Vagina (tissue), 2 donors: ENCODE results near the gene SAT1. TPM values are rescaled to one million over a fixed set of nuclear protein-coding genes. Genes with fewer than 3 reads are reported as not detected.

Source experiments
- DNase-seq, 2 donors: peaks; one replicate each; pipeline ENCODE4 v3.0.0-alpha.2; 2017; ENCODE audit errors: extremely low spot score in 2 of 2
- H3K27ac ChIP-seq: fragments of 200-600 bp; sonication (generic); one replicate; pipeline ENCODE4 v1.5.1; 2019
- H3K27me3 ChIP-seq: fragments of 200-600 bp; sonication (generic); one replicate; pipeline ENCODE4 v1.5.1; 2019
- H3K36me3 ChIP-seq, 2 donors: fragments of 200-600 bp; sonication (generic); one replicate each; pipeline ENCODE4 v1.5.1; 2017 to 2019
- H3K4me1 ChIP-seq: fragments of 200-600 bp; sonication (generic); one replicate; pipeline ENCODE4 v1.5.1; 2019
- H3K4me3 ChIP-seq, 2 donors: fragments of 200-600 bp; sonication (generic); 1 replicate in 1 of 2; 2 replicates in 1 of 2; pipeline ENCODE4 v1.5.1; 2016 to 2019
- H3K9me3 ChIP-seq: fragments of 200-600 bp; sonication (generic); one replicate; pipeline ENCODE4 v1.5.1; 2019
- POLR2A ChIP-seq, 2 donors: fragments of 450-650 bp; IDR thresholded peaks; one replicate each; pipeline ENCODE4 v1.6.1; 2017; ENCODE audit warnings: antibody characterized with exemption in 2 of 2, mild to moderate bottlenecking in 2 of 2, moderate library complexity in 2 of 2
- POLR2AphosphoS5 ChIP-seq, 2 donors: sonication (generic); formaldehyde crosslinking; IDR thresholded peaks; one replicate each; pipeline ENCODE4 v1.9.0; 2017; ENCODE audit warnings: antibody characterized with exemption in 2 of 2, mild to moderate bottlenecking in 2 of 2, low read depth in 1 of 2; ENCODE audit not compliant: insufficient read depth in 1 of 2
- intact Hi-C: fragments of 100-400 bp; cut with DNase I; formaldehyde crosslinking; loops from one replicate; pipeline ENCODE4 v1.15.1; 2023
- total RNA-seq: library from RNA; depleted of rRNA; stranded (reverse); fragments of >200 nt; gene quantifications from one replicate; pipeline ENCODE4 v1.2.3, GENCODE V29; 2016
- TF ChIP-seq, protein P1 (sequence below), 3 experiments: fragments of 450-650 bp in 2 of 3; fragments of 200-600 bp in 1 of 3; sonication (generic) in 1 of 3; IDR thresholded peaks; one replicate each; pipeline ENCODE4 v1.5.1; 2017 to 2019; ENCODE audit warnings: antibody characterized with exemption in 3 of 3, mild to moderate bottlenecking in 2 of 3, moderate library complexity in 2 of 3

SAT1 gene
- total RNA-seq, 1 donor from 2014 or later: 389 TPM

DNA sequence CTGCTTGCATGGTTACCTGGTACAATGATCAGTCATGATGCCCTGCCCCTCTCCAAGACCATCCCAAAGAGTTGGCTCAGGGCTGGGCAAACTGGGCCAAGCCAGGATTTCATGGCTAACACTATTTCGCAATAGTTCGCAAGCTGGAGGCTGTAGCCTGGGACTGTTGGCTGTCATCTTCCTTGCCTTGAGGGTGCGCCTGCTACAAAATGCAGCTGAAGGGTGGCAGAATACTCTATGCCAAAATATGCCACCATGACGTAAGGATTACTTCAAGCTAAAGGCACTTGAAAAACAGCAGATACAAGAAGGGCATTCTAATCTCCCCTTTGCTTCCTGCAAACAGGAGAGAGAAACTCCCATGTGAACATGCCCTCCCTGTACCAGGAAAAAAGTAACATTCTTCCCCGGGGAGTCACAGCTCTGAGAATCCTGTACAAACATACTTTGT, 21.0 kb downstream of the SAT1 start:
- H3K4me1 ChIP-seq: no peaks in the 10 kb centered on the region
- no peak for DNase-seq

DNA sequence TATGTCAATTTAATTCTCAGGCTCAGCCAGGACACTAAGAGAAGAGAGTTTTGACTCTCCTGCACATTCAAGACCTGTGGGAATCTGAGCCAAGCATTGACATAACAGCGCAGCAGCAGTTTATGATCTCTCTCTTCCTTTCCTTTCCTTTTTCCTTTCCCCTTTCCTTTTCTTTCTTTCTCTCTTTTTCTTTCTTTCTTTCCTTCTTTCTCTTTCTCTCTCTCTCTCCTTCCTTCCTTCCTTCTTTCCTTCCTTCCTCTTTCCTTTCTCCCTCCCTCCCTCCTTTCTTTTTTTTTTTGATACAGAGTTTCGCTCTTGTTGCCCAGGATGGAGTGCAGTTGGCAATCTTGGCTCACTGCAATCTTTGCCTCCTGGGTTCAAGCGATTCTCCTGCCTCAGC, 21.6 kb downstream of the SAT1 start:
- no peak for DNase-seq
- Histone ChIP-seq H3K9me3 (no peaks in the 10 kb centered on the region), H3K4me3 (no peak overlapping the region), H3K4me1 (no peaks in the 10 kb centered on the region), H3K27ac (no peak overlapping the region), H3K36me3 (no peaks in the 10 kb centered on the region), H3K27me3 (no peaks in the 10 kb centered on the region)
- TF ChIP-seq POLR2A (IDR thresholded peaks at IDR 0.05): no peak
- TF ChIP-seq POLR2AphosphoS5 (IDR thresholded peaks at IDR 0.05; ENCODE audit: insufficient read depth in 1 of 2, low read depth in 1 of 2): no peak
- TF ChIP-seq, protein P1, sequence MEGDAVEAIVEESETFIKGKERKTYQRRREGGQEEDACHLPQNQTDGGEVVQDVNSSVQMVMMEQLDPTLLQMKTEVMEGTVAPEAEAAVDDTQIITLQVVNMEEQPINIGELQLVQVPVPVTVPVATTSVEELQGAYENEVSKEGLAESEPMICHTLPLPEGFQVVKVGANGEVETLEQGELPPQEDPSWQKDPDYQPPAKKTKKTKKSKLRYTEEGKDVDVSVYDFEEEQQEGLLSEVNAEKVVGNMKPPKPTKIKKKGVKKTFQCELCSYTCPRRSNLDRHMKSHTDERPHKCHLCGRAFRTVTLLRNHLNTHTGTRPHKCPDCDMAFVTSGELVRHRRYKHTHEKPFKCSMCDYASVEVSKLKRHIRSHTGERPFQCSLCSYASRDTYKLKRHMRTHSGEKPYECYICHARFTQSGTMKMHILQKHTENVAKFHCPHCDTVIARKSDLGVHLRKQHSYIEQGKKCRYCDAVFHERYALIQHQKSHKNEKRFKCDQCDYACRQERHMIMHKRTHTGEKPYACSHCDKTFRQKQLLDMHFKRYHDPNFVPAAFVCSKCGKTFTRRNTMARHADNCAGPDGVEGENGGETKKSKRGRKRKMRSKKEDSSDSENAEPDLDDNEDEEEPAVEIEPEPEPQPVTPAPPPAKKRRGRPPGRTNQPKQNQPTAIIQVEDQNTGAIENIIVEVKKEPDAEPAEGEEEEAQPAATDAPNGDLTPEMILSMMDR (IDR thresholded peaks at IDR 0.05): no peak
- intact Hi-C loops: no loop called here

More for the DNA sequence above, 21.0 kb downstream of the SAT1 start:
- Histone ChIP-seq H3K4me3 (no peak overlapping the region), H3K27me3 (no peaks in the 10 kb centered on the region), H3K36me3 (no peaks in the 10 kb centered on the region), H3K27ac (no peak overlapping the region), H3K9me3 (no peaks in the 10 kb centered on the region)
- intact Hi-C loops: no loop called here
- TF ChIP-seq, protein P1 (IDR thresholded peaks at IDR 0.05): no peak
- no peak for TF ChIP-seq POLR2AphosphoS5 (IDR thresholded peaks at IDR 0.05; ENCODE audit: insufficient read depth in 1 of 2, low read depth in 1 of 2)
- no peak for TF ChIP-seq POLR2A (IDR thresholded peaks at IDR 0.05)

DNA sequence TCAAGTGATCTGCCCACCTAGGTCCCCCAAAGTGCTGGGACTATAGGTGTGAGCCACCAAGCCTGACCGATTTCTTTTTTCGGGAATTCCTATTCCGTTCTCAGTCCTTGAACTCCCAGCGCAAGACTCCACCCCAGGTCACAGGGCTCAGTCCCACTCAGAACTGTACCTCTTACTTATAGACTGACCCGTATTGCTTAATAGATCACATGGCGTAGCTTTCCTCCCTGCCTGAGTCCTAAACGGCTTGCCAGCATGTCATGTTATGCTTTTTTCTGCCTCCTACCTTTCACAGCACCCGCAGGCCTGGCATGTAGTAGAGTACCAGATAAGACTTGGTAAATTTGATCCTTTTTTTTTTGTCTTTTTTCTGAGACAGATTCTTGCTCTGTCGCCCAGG, 22.4 kb downstream of the SAT1 start:
- Histone ChIP-seq H3K27me3 (no peaks in the 10 kb centered on the region), H3K4me1 (no peaks in the 10 kb centered on the region), H3K4me3 (no peak overlapping the region), H3K36me3 (no peaks in the 10 kb centered on the region), H3K9me3 (no peaks in the 10 kb centered on the region), H3K27ac (no peak overlapping the region)
- intact Hi-C loops: no loop called here
- DNase-seq: no peak
- TF ChIP-seq POLR2AphosphoS5 (IDR thresholded peaks at IDR 0.05; ENCODE audit: insufficient read depth in 1 of 2, low read depth in 1 of 2) (no peak), POLR2A (IDR thresholded peaks at IDR 0.05) (no peak)
- TF ChIP-seq, protein P1 (IDR thresholded peaks at IDR 0.05): no peak

DNA sequence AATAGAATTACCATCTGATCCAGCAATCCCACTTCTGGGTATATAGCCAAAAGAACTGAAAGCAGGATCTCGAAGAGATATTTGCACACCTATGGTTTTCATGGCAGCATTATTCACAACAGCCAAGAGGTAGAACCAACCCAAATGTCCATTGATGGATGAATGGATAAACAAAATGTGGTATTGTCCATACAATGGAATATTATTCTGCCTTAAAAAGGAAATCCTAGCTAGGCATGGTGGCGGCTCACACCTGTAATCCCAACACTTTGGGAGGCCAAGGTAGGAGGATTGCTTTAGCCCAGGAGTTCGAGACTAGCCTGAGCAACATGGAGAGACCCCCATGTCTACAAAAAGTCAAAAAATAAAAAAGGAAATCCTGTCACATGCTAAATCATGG, 27.3 kb downstream of the SAT1 start:
- H3K27ac ChIP-seq: no peak overlapping the region
- DNase-seq: no peak
- no peaks in the 10 kb centered on the region for H3K36me3 ChIP-seq
- TF ChIP-seq POLR2A (IDR thresholded peaks at IDR 0.05) (no peak), POLR2AphosphoS5 (IDR thresholded peaks at IDR 0.05; ENCODE audit: insufficient read depth in 1 of 2, low read depth in 1 of 2) (no peak)
- TF ChIP-seq, protein P1 (IDR thresholded peaks at IDR 0.05): no peak
- intact Hi-C loops: no loop called here
- H3K9me3 ChIP-seq: no peaks in the 10 kb centered on the region
- H3K4me3 ChIP-seq: no peak overlapping the region
- H3K27me3 ChIP-seq: no peaks in the 10 kb centered on the region
- H3K4me1 ChIP-seq: no peaks in the 10 kb centered on the region

DNA sequence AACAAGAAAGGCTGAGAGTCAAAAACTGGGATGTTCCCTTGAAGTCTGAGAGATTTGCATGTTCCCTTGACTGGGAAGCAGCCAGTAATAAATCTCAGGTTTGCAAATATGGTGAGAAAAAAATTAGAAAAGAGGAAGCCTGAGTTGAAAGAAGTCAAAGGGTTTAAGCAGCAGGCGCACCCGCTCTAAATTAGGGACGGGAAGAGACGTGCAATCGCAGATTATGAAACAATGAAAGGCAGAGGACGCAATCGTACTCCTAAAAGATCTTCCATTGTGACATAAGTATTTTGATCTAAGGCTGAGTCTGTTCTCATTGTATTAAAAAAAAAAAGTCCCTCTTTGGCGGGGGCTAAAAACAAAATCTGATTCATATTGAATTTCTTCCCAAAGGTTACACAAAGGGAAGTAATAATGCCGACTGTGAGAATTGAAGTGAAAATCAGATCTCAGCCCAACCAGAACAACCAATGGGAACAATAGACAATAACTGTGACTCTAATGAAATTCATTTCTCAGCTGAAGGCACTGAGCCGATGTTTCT, 28.2 kb downstream of the SAT1 start:
- Histone ChIP-seq H3K4me1 (no peaks in the 10 kb centered on the region), H3K27ac (no peak overlapping the region), H3K36me3 (no peaks in the 10 kb centered on the region), H3K27me3 (no peaks in the 10 kb centered on the region), H3K4me3 (no peak overlapping the region), H3K9me3 (no peaks in the 10 kb centered on the region)
- no peak for DNase-seq
- TF ChIP-seq, protein P1 (IDR thresholded peaks at IDR 0.05): no peak
- TF ChIP-seq POLR2AphosphoS5 (IDR thresholded peaks at IDR 0.05; ENCODE audit: insufficient read depth in 1 of 2, low read depth in 1 of 2) (no peak), POLR2A (IDR thresholded peaks at IDR 0.05) (no peak)
- intact Hi-C loops: no loop called here
